Measurements from ENCODE around the gene CCDC40.

- TF ChIP-seq CTCF (IDR thresholded peaks at IDR 0.05 in 8 of 11, conservative IDR thresholded peaks at IDR 0.05 in 3 of 11) (peak in 6 of 11 experiments; percentile 27 to 70 (median 56)), POLR2A (IDR thresholded peaks at IDR 0.05) (no peak)
Measured at GRCh38 chr17:79991924-79992648, 44.4 kb upstream of the CCDC40 start.

Measured in spleen (tissue), 7 donors.